Measurements from ENCODE around the gene MYH7B. TPM values are rescaled to one million over a fixed set of nuclear protein-coding genes. Genes with fewer than 3 reads are reported as not detected.

The MYH7B gene
- total RNA-seq, 1 experiment from 2014 or later, result 0.98 TPM

DNA sequence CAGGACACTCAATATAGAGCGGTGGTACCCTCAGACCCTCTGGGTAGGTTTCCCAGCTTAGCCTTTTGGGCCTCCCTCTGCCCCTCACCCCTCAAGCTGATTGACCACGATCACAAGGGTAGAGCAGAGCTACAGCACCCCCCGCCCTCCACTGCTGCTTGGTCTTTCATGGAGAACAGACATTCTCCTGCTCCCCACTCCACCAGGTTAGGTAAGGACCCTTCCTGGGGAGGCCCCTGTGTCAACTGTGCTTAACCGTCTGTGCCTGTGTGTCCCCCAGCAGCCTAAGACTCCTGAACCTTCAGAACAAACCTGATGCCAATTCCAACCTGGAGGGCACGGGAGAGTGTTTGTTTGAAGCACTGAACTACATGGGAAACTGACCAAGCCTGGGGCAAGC is 11.8 kb downstream of the MYH7B start (continued):
- TF ChIP-seq, protein P1, sequence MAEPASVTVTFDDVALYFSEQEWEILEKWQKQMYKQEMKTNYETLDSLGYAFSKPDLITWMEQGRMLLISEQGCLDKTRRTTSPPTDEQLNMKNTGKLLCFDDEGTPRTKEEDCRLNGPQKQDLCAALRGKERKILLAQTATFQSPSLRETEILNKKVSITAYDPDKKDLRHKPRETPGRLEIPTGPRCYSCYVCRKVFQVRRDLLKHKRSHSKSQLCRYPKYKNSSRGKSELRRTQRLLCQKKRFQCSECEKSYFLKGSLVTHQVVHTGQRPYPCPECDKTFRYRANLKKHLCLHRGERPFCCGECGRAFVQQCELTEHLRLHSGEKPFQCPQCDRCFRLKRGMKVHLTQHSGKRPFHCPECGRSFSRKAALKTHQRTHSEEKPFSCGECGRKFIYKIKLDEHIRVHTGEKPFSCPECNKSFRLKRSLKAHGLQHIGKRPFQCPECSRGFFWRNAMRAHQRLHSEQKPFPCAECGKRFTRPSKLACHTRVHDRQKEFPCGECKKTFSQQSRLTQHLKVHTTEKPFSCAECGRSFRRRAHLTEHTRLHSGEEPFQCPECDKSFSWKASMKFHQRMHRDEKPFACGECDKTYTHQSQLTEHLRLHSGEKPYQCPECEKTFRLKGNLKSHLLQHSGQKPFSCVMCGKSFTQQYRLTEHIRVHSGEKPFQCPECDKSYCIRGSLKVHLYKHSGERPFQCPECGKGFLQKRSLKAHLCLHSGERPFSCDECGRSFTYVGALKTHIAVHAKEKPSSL (CRISPR knock-in tag; conservative IDR thresholded peaks at IDR 0.05), result no peak
- TF ChIP-seq SMAD3 (CRISPR knock-in tag; IDR thresholded peaks at IDR 0.05; ENCODE audit: borderline replicate concordance), result no peak
- TF ChIP-seq NFE2L1 (CRISPR knock-in tag; IDR thresholded peaks at IDR 0.05), result no peak

DNA sequence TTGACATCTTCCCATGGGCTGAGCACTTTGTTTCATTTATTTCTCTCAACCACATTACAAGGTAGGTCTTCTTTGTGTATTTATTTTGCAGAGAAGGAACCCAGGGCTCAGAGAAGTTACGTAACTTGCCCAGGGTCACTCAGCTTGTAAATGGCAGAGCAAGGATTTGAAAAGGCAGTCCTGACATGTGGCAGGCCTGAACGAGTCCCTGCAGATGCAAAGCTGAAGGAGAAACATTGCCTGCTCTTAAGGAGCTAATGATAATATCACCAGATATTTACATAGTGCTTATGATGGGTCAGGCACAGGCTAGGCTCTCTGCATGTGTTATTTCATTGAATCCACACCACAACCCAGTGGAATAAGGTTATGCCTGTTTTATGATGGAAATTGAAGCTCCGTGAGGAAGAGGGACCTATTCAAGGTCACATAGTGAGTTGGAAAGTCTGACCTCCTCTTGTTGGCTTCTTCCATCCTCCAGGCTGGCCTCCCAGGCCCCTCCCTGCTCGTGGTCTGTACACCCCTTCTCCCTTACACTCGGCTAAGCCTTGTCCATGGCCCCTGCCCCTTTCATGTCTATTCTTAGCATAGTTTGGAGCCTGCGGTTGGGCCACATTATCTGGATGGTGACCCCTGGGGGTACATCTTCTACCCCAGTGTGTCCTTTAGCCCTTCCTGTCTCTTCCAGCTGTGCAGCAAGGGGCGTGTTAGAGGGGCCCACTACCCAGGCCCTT is 12.5 kb downstream of the MYH7B start:
- H3K9me3 Mint-ChIP-seq, result no peaks in the 10 kb centered on the region
- POLR2A ChIA-PET, result no interaction called here
- DNase-seq (ENCODE audit: low spot score), result no peak
- TF ChIP-seq, protein P2, sequence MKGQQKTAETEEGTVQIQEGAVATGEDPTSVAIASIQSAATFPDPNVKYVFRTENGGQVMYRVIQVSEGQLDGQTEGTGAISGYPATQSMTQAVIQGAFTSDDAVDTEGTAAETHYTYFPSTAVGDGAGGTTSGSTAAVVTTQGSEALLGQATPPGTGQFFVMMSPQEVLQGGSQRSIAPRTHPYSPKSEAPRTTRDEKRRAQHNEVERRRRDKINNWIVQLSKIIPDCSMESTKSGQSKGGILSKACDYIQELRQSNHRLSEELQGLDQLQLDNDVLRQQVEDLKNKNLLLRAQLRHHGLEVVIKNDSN (CRISPR knock-in tag; IDR thresholded peaks at IDR 0.05), result no peak
- TF ChIP-seq ZNF416 (CRISPR knock-in tag; IDR thresholded peaks at IDR 0.05) (no peak), ZNF671 (CRISPR knock-in tag; IDR thresholded peaks at IDR 0.05) (no peak), RORB (CRISPR knock-in tag; IDR thresholded peaks at IDR 0.05) (no peak), NFE2L1 (CRISPR knock-in tag; IDR thresholded peaks at IDR 0.05) (no peak), OVOL2 (CRISPR knock-in tag; IDR thresholded peaks at IDR 0.05; ENCODE audit: borderline replicate concordance) (no peak)
- TF ChIP-seq, protein P3, sequence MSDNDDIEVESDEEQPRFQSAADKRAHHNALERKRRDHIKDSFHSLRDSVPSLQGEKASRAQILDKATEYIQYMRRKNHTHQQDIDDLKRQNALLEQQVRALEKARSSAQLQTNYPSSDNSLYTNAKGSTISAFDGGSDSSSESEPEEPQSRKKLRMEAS (CRISPR knock-in tag; IDR thresholded peaks at IDR 0.05), result no peak
- no peak overlapping the region for H3K27ac Mint-ChIP-seq
- H3K27me3 Mint-ChIP-seq (ENCODE audit: low read depth), result no peaks in the 10 kb centered on the region
- H3K36me3 Mint-ChIP-seq, result no peaks in the 10 kb centered on the region
- CTCF ChIA-PET, result interaction anchor here (1.0 to 2.8 kb wide), 3 partner anchors 12 to 128 kb away, joined by 3 to 10 read pairs (median 4); partner anchors contain the start of genes ACSS2, GSS and MYH7B
- no peak overlapping the region for H3K4me3 Mint-ChIP-seq
- ATAC-seq, result no peak
- peaks cover 12% of the 10 kb centered on the region for H3K4me1 Mint-ChIP-seq

DNA sequence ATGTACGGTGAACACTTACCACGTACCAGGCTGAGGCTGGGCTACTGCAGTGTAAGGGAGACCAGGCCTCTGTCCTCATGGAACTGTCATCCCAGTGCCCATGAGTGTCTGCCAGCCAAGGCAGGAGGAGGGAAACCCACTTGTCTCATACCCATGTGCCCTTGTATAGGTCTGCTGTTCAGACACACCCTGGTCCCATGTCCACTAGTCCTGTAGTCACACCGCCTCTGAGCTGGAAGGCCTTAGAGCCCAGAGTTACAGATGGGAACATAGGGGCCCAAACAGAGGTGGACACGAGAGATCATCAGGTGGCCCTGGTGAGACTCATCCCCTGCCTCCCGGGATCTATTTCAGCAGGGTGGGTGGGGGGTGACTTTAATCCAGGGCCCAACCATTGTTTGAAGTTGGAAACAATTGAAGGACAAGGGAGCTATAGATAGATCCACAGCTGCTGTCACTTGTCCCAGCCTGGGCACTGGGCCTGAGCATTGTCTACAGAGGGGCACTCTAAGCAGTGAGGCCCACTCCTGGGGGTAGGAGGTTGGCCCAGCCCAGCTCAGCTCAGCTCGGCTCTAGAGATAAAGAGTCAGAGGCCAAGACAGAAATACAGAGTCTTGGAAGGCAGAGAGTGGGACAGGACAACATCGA is 14.6 kb downstream of the MYH7B start:
- TF ChIP-seq, protein P4, sequence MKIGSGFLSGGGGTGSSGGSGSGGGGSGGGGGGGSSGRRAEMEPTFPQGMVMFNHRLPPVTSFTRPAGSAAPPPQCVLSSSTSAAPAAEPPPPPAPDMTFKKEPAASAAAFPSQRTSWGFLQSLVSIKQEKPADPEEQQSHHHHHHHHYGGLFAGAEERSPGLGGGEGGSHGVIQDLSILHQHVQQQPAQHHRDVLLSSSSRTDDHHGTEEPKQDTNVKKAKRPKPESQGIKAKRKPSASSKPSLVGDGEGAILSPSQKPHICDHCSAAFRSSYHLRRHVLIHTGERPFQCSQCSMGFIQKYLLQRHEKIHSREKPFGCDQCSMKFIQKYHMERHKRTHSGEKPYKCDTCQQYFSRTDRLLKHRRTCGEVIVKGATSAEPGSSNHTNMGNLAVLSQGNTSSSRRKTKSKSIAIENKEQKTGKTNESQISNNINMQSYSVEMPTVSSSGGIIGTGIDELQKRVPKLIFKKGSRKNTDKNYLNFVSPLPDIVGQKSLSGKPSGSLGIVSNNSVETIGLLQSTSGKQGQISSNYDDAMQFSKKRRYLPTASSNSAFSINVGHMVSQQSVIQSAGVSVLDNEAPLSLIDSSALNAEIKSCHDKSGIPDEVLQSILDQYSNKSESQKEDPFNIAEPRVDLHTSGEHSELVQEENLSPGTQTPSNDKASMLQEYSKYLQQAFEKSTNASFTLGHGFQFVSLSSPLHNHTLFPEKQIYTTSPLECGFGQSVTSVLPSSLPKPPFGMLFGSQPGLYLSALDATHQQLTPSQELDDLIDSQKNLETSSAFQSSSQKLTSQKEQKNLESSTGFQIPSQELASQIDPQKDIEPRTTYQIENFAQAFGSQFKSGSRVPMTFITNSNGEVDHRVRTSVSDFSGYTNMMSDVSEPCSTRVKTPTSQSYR (CRISPR knock-in tag; IDR thresholded peaks at IDR 0.05), result no peak
- TF ChIP-seq SOX15 (CRISPR knock-in tag; IDR thresholded peaks at IDR 0.05), result no peak

DNA sequence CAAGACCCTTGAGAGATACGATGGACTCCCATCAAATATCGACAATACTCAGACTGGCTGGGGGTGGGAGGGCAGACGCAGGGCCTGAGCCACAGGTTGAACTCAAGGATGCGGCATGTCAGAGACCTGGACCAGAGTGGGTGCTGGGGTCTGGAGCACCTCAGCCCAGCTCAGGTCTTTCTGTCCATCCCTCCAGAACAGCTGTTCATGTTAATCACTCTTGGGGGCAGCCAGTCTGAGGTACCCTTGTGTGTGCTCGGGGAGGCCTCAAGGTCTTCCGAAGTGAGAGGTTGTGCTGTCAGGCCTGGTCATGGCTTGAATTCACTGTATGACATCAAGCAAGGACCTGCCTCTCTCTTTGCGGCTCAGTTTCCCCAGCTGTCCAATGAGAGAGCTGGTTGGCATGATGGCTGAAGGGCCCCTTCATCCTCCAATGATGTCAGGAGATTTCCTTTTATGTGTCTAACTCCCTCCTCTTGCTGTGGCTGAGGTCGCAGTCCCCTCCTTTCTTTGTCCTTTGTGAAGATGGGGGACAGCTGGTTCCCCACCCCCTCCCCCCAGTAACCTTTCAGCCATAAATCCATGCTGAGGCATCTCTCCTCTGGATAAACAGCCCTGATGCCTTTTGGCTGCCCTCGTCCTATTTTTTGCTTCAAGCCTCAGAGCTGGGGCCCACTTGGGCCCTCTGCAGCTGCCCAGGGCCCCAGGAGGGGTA is 15.3 kb downstream of the MYH7B start:
- Mint-ChIP-seq H3K9me3 (no peaks in the 10 kb centered on the region), H3K36me3 (no peaks in the 10 kb centered on the region), H3K27ac (no peak overlapping the region), H3K4me3 (no peak overlapping the region), H3K27me3 (ENCODE audit: low read depth) (no peaks in the 10 kb centered on the region), H3K4me1 (peaks cover 9% of the 10 kb centered on the region)
- ATAC-seq (no peak), DNase-seq (ENCODE audit: low spot score) (no peak)
- CTCF ChIA-PET, result interaction anchor here (1.0 kb wide), 2 partner anchors 10 to 15 kb away, joined by 3 read pairs; partner anchors contain the start of genes GSS and MYH7B
- POLR2A ChIA-PET, result no interaction called here
- TF ChIP-seq, protein P2 (CRISPR knock-in tag; IDR thresholded peaks at IDR 0.05), result no peak
- no peak for TF ChIP-seq MXD4 (CRISPR knock-in tag; IDR thresholded peaks at IDR 0.05; ENCODE audit: borderline replicate concordance)
- TF ChIP-seq PRRX2 (CRISPR knock-in tag; IDR thresholded peaks at IDR 0.05), result no peak
- TF ChIP-seq, protein P5, sequence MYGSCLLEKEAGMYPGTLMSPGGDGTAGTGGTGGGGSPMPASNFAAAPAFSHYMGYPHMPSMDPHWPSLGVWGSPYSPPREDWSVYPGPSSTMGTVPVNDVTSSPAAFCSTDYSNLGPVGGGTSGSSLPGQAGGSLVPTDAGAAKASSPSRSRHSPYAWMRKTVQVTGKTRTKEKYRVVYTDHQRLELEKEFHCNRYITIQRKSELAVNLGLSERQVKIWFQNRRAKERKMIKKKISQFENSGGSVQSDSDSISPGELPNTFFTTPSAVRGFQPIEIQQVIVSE (CRISPR knock-in tag; IDR thresholded peaks at IDR 0.05; ENCODE audit: borderline replicate concordance), result no peak
- TF ChIP-seq, protein P6, sequence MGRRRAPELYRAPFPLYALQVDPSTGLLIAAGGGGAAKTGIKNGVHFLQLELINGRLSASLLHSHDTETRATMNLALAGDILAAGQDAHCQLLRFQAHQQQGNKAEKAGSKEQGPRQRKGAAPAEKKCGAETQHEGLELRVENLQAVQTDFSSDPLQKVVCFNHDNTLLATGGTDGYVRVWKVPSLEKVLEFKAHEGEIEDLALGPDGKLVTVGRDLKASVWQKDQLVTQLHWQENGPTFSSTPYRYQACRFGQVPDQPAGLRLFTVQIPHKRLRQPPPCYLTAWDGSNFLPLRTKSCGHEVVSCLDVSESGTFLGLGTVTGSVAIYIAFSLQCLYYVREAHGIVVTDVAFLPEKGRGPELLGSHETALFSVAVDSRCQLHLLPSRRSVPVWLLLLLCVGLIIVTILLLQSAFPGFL (CRISPR knock-in tag; IDR thresholded peaks at IDR 0.05; ENCODE audit: borderline replicate concordance), result no peak
- TF ChIP-seq, protein P7, sequence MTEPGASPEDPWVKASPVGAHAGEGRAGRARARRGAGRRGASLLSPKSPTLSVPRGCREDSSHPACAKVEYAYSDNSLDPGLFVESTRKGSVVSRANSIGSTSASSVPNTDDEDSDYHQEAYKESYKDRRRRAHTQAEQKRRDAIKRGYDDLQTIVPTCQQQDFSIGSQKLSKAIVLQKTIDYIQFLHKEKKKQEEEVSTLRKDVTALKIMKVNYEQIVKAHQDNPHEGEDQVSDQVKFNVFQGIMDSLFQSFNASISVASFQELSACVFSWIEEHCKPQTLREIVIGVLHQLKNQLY (CRISPR knock-in tag; IDR thresholded peaks at IDR 0.05), result no peak
- TF ChIP-seq RELA (CRISPR knock-in tag; IDR thresholded peaks at IDR 0.05; ENCODE audit: borderline replicate concordance), result no peak

More for the DNA sequence above, 14.6 kb downstream of the MYH7B start:
- ChIA-PET CTCF (interaction anchor here (1.0 kb wide), 1 partner anchor 14 kb away, joined by 3 read pairs; the partner anchor contains the start of genes GSS and MYH7B), POLR2A (no interaction called here)
- no peak overlapping the region for H3K27ac Mint-ChIP-seq
- no peaks in the 10 kb centered on the region for H3K9me3 Mint-ChIP-seq
- DNase-seq (ENCODE audit: low spot score) (no peak), ATAC-seq (no peak)
- peaks cover 12% of the 10 kb centered on the region for H3K4me1 Mint-ChIP-seq
- no peaks in the 10 kb centered on the region for H3K36me3 Mint-ChIP-seq
- no peak overlapping the region for H3K4me3 Mint-ChIP-seq
- no peaks in the 10 kb centered on the region for H3K27me3 Mint-ChIP-seq (ENCODE audit: low read depth)

Measured in WTC11 (cell line).